ENCODE measurements around the gene PLEKHG3.

- TF ChIP-seq CTCF (IDR thresholded peaks at IDR 0.05) (no peak), POLR2AphosphoS5 (IDR thresholded peaks at IDR 0.05) (no peak)
Observed at GRCh38 chr14:64773577-64773976, 69.4 kb downstream of the PLEKHG3 start.
